ENCODE measurements around the gene ANKDD1A.

The ANKDD1A gene

DNA sequence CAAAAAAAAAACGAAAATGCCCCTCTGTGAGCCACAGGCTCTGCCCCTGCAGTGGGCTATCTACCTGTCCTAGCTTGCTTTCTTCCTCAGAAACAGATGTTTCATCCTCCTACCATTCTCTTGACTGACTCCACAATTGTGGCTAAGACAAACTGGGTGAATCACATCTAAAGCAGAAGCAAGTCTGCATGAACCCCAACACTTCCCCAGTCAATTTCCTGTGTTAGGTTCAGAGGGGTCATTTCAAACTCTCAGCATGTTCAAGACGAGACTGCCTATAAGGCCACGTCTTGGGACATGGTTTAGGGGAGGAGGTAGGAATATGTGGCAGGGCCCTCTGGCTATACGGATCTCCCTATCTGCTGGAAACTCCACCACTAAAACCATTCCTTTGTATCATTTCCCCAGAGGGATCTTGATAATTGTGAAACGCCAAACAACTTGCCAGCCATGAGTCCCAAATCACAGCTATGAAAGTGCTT lies 28.6 kb upstream of the ANKDD1A start:
- H3K27me3 ChIP-seq (ENCODE audit: control insufficient read depth, insufficient read depth, low read length): no peaks in the 10 kb centered on the region
- no peak overlapping the region for H3K4me2 ChIP-seq (ENCODE audit: low read length)
- peaks cover 34% of the 10 kb centered on the region for H3K4me1 ChIP-seq (ENCODE audit: control insufficient read depth, insufficient read depth, low read length)
- no peaks in the 10 kb centered on the region for H3K9me3 ChIP-seq (replicated peaks; ENCODE audit: low read length)
- no peaks in the 10 kb centered on the region for H3K36me3 ChIP-seq (ENCODE audit: insufficient read depth, low read length)
- H3K9ac ChIP-seq (ENCODE audit: low read depth, low read length): peak overlapping the region; percentile 34
- no peak overlapping the region for H3K4me3 ChIP-seq (ENCODE audit: low read length)

DNA sequence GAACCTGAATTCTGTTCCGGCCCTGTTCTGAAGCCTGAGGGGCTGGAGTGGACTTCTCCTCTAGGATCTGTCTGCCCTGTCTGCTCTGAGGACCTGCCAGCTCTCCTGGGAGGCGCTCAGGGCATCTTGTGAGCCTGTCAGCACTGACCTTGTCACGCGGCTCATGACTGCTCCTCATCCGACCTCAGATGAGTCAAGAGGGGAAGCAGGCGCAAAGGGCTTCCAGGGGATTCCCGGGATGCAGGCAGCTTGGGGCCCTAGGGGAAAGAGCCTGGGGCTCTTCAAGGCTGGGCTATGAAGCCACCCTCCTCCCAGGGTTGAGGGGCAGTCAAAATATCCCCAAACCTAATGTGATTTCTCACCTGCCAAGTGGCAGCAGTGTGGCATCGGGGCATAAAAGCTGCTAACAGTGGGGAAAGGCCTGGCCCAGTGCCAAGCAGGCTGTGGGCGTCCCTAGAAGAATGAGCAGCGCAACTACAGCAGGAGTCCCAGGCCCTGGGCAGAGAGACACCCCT lies 27.6 kb upstream of the ANKDD1A start:
- peak overlapping the region; percentile 49 for H3K4me2 ChIP-seq (ENCODE audit: low read length)
- peak overlapping the region; percentile 34 for H3K9ac ChIP-seq (ENCODE audit: low read depth, low read length)
- no peak overlapping the region for H3K4me3 ChIP-seq (ENCODE audit: low read length)

GRCh38 chr15:64884679-64885078 lies 27.0 kb upstream of the ANKDD1A start:
- Histone ChIP-seq H3K4me3 (ENCODE audit: low read length) (no peak overlapping the region), H3K9ac (ENCODE audit: low read depth, low read length) (no peak overlapping the region), H3K36me3 (ENCODE audit: insufficient read depth, low read length) (no peaks in the 10 kb centered on the region), H3K4me2 (ENCODE audit: low read length) (no peak overlapping the region), H3K4me1 (ENCODE audit: control insufficient read depth, insufficient read depth, low read length) (peaks cover 34% of the 10 kb centered on the region), H3K27me3 (ENCODE audit: control insufficient read depth, insufficient read depth, low read length) (no peaks in the 10 kb centered on the region), H3K9me3 (replicated peaks; ENCODE audit: low read length) (no peaks in the 10 kb centered on the region)

More for the DNA sequence above, 27.6 kb upstream of the ANKDD1A start:
- Histone ChIP-seq H3K36me3 (ENCODE audit: insufficient read depth, low read length) (no peaks in the 10 kb centered on the region), H3K27me3 (ENCODE audit: control insufficient read depth, insufficient read depth, low read length) (no peaks in the 10 kb centered on the region), H3K9me3 (replicated peaks; ENCODE audit: low read length) (no peaks in the 10 kb centered on the region), H3K4me1 (ENCODE audit: control insufficient read depth, insufficient read depth, low read length) (peaks cover 34% of the 10 kb centered on the region)

- Histone ChIP-seq H3K27me3 (ENCODE audit: control insufficient read depth, insufficient read depth, low read length) (no peaks in the 10 kb centered on the region), H3K9me3 (replicated peaks; ENCODE audit: low read length) (no peaks in the 10 kb centered on the region), H3K4me3 (ENCODE audit: low read length) (no peak overlapping the region), H3K4me2 (ENCODE audit: low read length) (no peak overlapping the region), H3K36me3 (ENCODE audit: insufficient read depth, low read length) (no peaks in the 10 kb centered on the region), H3K9ac (ENCODE audit: low read depth, low read length) (no peak overlapping the region), H3K4me1 (ENCODE audit: control insufficient read depth, insufficient read depth, low read length) (peaks cover 18% of the 10 kb centered on the region)
Measured at GRCh38 chr15:64888336-64888735, 23.4 kb upstream of the ANKDD1A start.

DNA sequence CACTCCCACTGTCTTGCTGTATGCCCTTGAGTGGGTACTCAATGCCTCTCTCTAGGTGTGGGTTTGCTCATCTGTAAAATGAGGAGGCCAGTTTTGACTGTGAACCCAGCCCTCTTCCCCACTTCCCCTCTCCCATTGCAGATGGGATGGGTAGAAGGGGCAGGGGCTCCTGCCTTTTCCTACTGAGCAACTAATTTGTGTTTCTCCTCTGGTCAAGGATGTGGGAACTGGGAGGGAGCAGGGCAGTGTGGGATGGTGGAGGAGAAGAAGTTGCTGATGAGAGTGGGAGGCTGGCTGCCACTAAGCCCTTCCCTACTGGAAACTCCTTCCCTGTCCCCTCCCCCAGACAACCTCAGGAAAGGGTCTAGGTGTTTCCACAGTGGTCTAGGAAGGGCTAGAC lies 20.1 kb upstream of the ANKDD1A start:
- no peak overlapping the region for H3K4me3 ChIP-seq (ENCODE audit: low read length)
- no peaks in the 10 kb centered on the region for H3K9me3 ChIP-seq (replicated peaks; ENCODE audit: low read length)
- H3K4me1 ChIP-seq (ENCODE audit: control insufficient read depth, insufficient read depth, low read length): peaks cover 31% of the 10 kb centered on the region
- H3K27me3 ChIP-seq (ENCODE audit: control insufficient read depth, insufficient read depth, low read length): no peaks in the 10 kb centered on the region
- H3K9ac ChIP-seq (ENCODE audit: low read depth, low read length): no peak overlapping the region
- no peaks in the 10 kb centered on the region for H3K36me3 ChIP-seq (ENCODE audit: insufficient read depth, low read length)
- H3K4me2 ChIP-seq (ENCODE audit: low read length): no peak overlapping the region

DNA sequence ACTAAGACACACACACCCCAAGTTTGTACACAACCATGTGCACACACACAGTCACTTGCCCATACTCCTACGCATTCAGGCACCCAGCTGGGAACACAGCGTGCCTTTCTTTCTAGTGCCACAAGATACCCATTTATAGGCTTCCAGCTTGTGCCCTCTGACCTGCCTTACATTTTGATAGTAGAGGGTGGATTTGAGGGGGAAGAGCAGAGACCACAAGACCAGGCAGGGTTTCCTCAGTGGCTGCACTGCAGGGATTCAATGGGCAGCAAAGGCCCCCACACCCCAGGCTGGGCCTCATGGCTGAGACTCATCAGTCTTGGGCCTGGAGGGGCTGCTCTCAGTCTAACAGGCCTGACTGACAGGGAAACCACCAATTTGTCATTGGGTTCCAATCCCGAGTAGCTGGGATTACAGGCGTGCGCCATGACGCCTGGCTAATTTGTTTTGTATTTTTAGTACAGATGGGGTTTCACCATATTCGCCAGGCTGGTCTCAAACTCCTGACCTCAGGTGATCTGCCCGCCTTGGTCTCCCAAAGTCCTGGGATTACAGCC lies 18.8 kb upstream of the ANKDD1A start:
- Histone ChIP-seq H3K4me2 (ENCODE audit: low read length) (no peak overlapping the region), H3K9ac (ENCODE audit: low read depth, low read length) (no peak overlapping the region), H3K27me3 (ENCODE audit: control insufficient read depth, insufficient read depth, low read length) (no peaks in the 10 kb centered on the region), H3K36me3 (ENCODE audit: insufficient read depth, low read length) (no peaks in the 10 kb centered on the region), H3K4me1 (ENCODE audit: control insufficient read depth, insufficient read depth, low read length) (peaks cover 45% of the 10 kb centered on the region), H3K4me3 (ENCODE audit: low read length) (no peak overlapping the region), H3K9me3 (replicated peaks; ENCODE audit: low read length) (no peaks in the 10 kb centered on the region)

GRCh38 chr15:64893481-64894394 lies 18.0 kb upstream of the ANKDD1A start:
- Histone ChIP-seq H3K36me3 (ENCODE audit: insufficient read depth, low read length) (no peaks in the 10 kb centered on the region), H3K4me1 (ENCODE audit: control insufficient read depth, insufficient read depth, low read length) (peaks cover 52% of the 10 kb centered on the region), H3K4me2 (ENCODE audit: low read length) (peak overlapping the region; percentile 67), H3K27me3 (ENCODE audit: control insufficient read depth, insufficient read depth, low read length) (no peaks in the 10 kb centered on the region), H3K9me3 (replicated peaks; ENCODE audit: low read length) (no peaks in the 10 kb centered on the region), H3K9ac (ENCODE audit: low read depth, low read length) (peak overlapping the region; percentile 56), H3K4me3 (ENCODE audit: low read length) (peak overlapping the region; percentile 55)

DNA sequence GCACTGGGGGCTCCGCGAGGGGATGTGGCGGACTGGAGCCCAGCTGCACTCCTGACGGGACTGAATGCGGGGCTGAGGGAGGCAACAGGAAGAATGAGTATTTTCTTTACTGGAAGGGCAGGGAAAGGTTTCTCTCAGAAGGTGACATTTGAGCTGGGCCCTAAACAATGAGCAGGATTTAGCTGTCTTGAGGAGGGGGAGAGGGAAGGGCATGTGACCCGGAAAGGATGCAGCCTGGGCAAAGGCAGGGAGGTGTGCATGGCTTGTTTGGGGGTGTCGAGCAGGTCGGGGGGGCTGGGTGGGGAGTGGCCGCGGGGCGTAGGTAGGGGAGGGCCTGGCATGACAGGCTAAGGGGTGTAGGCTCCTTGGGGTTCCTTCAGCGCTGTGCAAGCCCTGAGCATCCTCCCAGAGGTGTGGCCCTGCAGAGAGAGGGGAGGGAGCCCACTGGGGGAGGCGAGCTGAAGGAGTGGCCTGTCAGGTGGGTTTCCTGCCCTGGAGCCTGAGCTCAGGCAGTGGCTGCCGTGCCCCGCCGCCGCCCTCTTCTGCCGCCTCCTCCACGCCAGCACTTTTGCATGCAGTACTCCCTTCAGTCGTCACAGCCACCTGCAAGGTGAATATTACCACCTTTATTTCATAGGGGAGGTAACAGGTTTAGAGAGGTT lies 17.2 kb upstream of the ANKDD1A start:
- H3K4me1 ChIP-seq (ENCODE audit: control insufficient read depth, insufficient read depth, low read length): peaks cover 52% of the 10 kb centered on the region

DNA sequence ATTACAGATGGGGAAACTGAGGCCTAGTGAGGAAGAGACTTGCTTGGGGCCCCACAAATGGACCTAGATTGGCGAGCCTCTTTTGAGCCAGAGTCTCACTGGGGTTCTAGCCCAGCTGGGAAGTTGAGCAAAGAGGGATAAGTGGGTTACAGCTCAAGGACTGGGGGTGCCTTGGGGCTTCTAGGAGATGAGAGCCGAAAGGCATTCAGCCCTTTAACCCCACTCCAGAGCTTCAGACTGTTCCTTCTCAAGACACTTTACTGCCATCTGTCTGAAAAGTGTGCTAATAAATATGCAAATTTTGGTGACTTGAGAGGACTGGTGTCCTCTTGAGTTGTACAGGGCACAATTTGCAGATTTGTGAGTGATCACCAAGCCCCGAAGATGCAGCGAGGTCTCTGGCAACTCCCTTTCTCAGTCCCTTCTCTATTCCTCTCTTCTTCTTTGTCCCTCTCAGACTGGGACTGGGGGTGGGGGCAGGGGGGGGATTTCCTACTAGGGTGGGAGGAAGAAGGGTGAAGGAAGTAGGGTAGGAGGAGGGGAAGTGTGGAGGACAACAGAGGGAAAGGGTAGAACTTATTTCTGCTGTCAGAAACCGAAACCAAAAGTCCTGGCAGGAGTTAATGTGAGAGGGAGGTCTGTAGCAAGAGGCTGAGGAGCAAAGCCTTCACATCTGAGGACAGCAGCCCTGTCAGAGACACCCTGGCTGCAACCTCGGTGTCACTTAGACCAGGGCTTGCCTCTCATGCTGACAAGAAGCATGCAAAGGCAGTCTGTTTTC lies 16.2 kb upstream of the ANKDD1A start:
- no peaks in the 10 kb centered on the region for H3K27me3 ChIP-seq (ENCODE audit: control insufficient read depth, insufficient read depth, low read length)
- H3K9ac ChIP-seq (ENCODE audit: low read depth, low read length): peak overlapping the region; percentile 46
- H3K4me1 ChIP-seq (ENCODE audit: control insufficient read depth, insufficient read depth, low read length): peaks cover 52% of the 10 kb centered on the region
- H3K9me3 ChIP-seq (replicated peaks; ENCODE audit: low read length): no peaks in the 10 kb centered on the region
- peak overlapping the region; percentile 76 for H3K4me2 ChIP-seq (ENCODE audit: low read length)
- H3K36me3 ChIP-seq (ENCODE audit: insufficient read depth, low read length): no peaks in the 10 kb centered on the region
- peak overlapping the region; percentile 53 for H3K4me3 ChIP-seq (ENCODE audit: low read length)

More for the DNA sequence above, 17.2 kb upstream of the ANKDD1A start:
- H3K4me2 ChIP-seq (ENCODE audit: low read length): peak overlapping the region; percentile 67
- H3K9ac ChIP-seq (ENCODE audit: low read depth, low read length): peak overlapping the region; percentile 56
- H3K9me3 ChIP-seq (replicated peaks; ENCODE audit: low read length): no peaks in the 10 kb centered on the region
- no peaks in the 10 kb centered on the region for H3K36me3 ChIP-seq (ENCODE audit: insufficient read depth, low read length)
- no peaks in the 10 kb centered on the region for H3K27me3 ChIP-seq (ENCODE audit: control insufficient read depth, insufficient read depth, low read length)
- peak overlapping the region; percentile 55 for H3K4me3 ChIP-seq (ENCODE audit: low read length)

DNA sequence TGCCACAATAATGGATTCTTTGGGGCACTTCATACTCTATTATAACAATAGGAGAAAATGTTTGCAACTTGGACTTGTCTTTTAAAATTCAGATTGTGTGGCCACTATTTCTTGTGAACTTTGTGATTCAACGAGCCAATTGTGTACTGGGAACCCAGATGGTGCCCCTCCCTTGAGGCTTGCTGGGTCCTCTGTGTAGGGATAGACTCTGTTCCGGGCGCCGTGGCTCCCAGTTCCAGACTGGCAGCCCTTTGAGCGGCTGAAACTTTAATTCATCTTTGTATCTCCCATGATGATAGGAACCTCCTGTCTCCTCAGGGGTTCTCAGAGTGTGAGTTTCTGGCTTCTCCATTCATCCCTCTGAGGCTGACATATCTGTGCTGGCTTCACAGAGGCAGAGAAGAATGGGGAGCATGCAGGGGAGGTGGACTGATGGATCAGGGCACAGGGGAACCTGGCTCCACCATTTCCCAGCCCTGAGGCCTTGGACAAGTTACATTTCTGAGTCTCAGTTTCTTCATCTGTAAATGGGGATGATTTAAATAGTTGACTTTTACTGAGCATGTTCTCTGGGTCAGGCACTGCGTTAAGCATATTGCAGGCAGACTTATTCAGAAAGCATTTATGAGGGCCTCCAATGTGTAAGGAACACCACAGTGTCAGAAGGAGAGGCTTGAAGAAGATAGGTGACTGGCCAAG lies 15.2 kb upstream of the ANKDD1A start:
- no peak overlapping the region for H3K4me2 ChIP-seq (ENCODE audit: low read length)
- H3K36me3 ChIP-seq (ENCODE audit: insufficient read depth, low read length): no peaks in the 10 kb centered on the region
- H3K9ac ChIP-seq (ENCODE audit: low read depth, low read length): peak overlapping the region; percentile 54
- H3K9me3 ChIP-seq (replicated peaks; ENCODE audit: low read length): no peaks in the 10 kb centered on the region
- no peaks in the 10 kb centered on the region for H3K27me3 ChIP-seq (ENCODE audit: control insufficient read depth, insufficient read depth, low read length)
- no peak overlapping the region for H3K4me3 ChIP-seq (ENCODE audit: low read length)
- peaks cover 52% of the 10 kb centered on the region for H3K4me1 ChIP-seq (ENCODE audit: control insufficient read depth, insufficient read depth, low read length)
